Fibroblast of mammary gland (primary cell): ENCODE results near the gene OR2A25.

Source experiments
- DNase-seq: peaks from one replicate; pipeline ENCODE4 v3.0.0-alpha.2; 2010; ENCODE audit warnings: low read depth
- H3K4me3 ChIP-seq: 2 replicates; pipeline ENCODE4 v1.5.1; 2011; ENCODE audit warnings: low read depth, mild to moderate bottlenecking, low read length, moderate library complexity; ENCODE audit not compliant: control insufficient read depth
- TF ChIP-seq, protein P1 (sequence below): conservative IDR thresholded peaks from 2 replicates; pipeline ENCODE4 v1.5.1; 2011; ENCODE audit warnings: low read depth, low read length, inconsistent platforms; ENCODE audit not compliant: control insufficient read depth, insufficient read depth

OR2A25 gene, protein sequence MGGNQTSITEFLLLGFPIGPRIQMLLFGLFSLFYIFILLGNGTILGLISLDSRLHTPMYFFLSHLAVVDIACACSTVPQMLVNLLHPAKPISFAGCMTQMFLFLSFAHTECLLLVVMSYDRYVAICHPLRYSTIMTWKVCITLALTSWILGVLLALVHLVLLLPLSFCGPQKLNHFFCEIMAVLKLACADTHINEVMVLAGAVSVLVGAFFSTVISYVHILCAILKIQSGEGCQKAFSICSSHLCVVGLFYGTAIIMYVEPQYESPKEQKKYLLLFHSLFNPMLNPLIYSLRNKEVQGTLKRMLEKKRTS

DNA sequence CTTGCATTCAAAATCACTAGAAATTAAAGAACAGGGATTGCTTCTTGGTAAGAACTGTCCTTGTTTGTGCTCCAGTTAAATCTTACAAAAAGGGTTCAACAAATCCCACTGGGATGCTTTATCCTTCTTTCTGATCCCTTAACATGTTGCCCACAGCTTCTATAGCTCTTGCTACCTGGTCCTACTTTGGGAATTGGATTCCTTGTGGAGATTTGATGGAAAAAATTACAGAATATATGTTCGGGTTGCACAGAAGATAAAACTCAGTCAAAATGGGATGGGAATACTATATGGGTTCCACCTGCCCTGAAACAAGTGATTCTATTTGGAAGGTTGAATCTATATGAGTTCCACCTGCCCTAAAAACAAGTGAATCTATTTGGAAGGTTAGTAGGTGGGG is at the start of gene OR2A25:
Gene OR2A25 (plus strand): TSS at position 301 of the 400 bp plus-strand sequence. CDS start 4,409 bp downstream, outside the sequence.
- no peak for DNase-seq

DNA sequence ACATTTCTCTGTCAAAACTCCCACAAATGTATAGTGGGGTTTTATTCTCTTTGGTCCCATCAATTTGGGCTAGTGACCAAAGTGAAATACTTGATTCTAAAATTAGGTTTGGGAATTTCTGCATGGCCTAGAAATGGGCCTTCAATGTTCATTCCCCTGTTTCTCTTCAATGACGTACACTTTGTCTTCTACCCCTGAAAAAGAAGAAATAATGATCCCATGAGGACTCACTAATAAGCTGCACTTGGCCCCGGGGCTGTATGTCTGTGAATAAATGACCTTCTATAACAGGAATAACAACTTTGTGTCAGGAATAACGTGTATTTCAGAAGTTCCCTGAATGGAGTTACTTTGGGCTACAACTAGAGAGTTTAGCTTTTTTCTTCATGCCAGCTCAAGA is 49.3 kb upstream of the OR2A25 start:
- no peak for DNase-seq
- no peak overlapping the region for H3K4me3 ChIP-seq
- TF ChIP-seq, protein P1, sequence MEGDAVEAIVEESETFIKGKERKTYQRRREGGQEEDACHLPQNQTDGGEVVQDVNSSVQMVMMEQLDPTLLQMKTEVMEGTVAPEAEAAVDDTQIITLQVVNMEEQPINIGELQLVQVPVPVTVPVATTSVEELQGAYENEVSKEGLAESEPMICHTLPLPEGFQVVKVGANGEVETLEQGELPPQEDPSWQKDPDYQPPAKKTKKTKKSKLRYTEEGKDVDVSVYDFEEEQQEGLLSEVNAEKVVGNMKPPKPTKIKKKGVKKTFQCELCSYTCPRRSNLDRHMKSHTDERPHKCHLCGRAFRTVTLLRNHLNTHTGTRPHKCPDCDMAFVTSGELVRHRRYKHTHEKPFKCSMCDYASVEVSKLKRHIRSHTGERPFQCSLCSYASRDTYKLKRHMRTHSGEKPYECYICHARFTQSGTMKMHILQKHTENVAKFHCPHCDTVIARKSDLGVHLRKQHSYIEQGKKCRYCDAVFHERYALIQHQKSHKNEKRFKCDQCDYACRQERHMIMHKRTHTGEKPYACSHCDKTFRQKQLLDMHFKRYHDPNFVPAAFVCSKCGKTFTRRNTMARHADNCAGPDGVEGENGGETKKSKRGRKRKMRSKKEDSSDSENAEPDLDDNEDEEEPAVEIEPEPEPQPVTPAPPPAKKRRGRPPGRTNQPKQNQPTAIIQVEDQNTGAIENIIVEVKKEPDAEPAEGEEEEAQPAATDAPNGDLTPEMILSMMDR = no peak

More for the DNA sequence above, at the start of gene OR2A25:
- H3K4me3 ChIP-seq = no peak within 1 kb of the TSS
- TF ChIP-seq, protein P1 = no peak

DNA sequence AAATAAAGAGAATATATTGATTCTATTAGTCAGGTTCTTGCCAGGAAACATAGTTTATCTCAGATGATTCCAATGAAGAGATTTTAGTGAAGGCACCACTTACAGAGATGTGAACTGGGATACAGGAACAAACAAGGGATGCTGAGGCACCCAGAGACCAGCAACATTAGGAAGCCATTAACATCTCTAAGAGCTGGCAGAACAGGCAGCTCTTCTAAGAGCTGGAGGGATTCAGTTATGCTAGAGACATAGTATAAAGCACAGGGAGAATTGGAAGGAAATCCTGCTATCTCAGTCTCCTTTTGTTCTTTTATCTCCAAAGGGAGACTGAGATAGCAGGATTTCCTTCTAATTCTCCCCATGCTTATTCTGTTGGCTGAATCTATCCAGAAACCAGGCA is 47.4 kb upstream of the OR2A25 start:
- TF ChIP-seq, protein P1 = no peak
- H3K4me3 ChIP-seq = no peak overlapping the region
- DNase-seq = no peak

DNA sequence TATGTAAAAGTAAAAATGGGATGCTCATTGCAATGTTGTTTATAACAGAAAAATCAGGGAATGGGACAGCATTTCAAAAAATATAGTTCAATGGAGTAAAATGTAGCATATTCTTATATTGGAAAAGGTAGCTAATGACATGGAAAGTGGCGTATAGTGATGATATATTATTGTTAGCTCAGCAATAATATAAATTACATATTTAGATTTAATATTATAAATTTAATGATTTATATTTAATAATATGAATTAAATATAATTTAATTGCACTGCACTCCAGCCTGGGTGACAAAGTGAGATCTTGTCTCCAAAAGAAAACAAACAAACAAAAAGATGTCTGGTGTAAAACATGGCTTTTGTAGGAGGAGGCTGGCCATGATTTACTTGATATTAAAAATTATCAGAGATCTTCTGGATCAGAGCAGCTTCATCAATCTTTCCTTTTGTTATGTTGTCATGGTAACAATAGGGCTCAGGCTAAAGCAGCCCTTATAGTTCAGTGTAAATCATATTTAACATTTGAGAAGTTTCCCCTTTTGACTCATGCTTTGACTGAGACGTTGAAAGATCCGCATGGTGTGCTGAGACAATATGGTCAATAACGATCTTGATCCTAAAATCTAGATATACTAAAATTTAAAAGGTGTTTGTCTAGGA is 46.3 kb upstream of the OR2A25 start:
- no peak for DNase-seq
- TF ChIP-seq, protein P1 = no peak
- no peak overlapping the region for H3K4me3 ChIP-seq

DNA sequence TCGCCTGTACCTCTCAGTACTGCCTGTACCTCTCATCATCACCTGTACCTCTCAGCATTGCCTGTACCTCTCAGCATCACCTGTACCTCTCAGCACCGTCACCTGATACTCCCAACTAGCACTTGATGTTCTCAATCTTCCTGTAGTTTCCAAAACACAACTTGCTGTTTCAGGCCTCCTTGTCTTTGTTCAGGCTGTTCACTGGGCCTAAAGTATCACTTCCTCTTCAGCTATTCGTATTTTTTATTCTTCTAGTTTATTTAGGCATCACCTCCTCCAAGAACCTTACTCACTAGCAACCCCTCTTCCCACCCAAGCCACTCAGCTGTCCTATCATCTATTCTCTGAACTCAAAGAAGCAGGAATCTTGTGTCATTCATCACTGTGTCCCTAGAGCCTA is 45.4 kb upstream of the OR2A25 start:
- no peak for DNase-seq
- no peak overlapping the region for H3K4me3 ChIP-seq
- TF ChIP-seq, protein P1 = no peak

DNA sequence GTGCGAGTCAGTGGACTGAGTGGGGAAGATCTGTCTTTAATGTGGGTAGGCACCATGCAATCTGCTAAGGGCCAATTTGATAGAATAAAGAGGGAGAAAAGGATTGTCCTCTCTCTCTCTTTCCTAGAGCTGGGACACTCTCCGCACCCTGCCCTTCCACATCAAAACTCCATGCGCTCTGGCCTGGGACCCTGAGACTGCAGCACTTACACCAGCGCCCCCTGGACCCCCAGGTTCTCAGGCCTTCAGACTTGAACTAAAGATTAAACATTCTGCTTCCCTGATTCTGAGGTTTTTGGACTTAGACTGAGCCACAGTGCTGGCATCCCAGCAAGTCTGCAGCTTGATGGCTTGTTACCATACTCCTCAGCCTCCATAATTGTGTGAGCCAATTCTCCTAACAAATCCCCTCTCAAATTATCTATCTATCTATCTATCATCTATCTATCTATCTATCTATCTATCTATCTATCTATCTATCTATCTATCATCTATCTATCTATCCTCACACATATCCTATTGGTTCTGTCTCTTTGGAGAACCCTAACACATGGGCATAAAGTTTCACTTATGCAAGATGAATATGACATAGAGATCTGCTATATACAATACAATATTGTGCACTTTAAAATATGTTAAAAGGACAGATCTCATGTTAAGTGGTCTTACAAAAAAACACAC is 43.3 kb upstream of the OR2A25 start:
- TF ChIP-seq, protein P1 = no peak
- DNase-seq = no peak
- no peak overlapping the region for H3K4me3 ChIP-seq
